ENCODE measurements around the gene KPNB1. TPM values are rescaled to one million over a fixed set of nuclear protein-coding genes. Genes with fewer than 3 reads are reported as not detected.

KPNB1 gene
- total RNA-seq, 2 experiments from 2014 or later, result 589 to 605 TPM

GRCh38 chr17:47728214-47728877, 78.6 kb downstream of the KPNB1 start:
- intact Hi-C loops (cut with micrococcal nuclease), result no loop called here
- Mint-ChIP-seq H3K9me3 (no peaks in the 10 kb centered on the region), H3K36me3 (ENCODE audit: low read depth) (no peaks in the 10 kb centered on the region), H3K27ac (peak overlapping the region; percentile 63), H3K4me1 (ENCODE audit: low read depth) (peaks cover 84% of the 10 kb centered on the region), H3K27me3 (no peaks in the 10 kb centered on the region), H3K4me3 (no peak overlapping the region)
- no peak for ATAC-seq
- DNase-seq, result peak; percentile 34
- TF ChIP-seq, protein P1, sequence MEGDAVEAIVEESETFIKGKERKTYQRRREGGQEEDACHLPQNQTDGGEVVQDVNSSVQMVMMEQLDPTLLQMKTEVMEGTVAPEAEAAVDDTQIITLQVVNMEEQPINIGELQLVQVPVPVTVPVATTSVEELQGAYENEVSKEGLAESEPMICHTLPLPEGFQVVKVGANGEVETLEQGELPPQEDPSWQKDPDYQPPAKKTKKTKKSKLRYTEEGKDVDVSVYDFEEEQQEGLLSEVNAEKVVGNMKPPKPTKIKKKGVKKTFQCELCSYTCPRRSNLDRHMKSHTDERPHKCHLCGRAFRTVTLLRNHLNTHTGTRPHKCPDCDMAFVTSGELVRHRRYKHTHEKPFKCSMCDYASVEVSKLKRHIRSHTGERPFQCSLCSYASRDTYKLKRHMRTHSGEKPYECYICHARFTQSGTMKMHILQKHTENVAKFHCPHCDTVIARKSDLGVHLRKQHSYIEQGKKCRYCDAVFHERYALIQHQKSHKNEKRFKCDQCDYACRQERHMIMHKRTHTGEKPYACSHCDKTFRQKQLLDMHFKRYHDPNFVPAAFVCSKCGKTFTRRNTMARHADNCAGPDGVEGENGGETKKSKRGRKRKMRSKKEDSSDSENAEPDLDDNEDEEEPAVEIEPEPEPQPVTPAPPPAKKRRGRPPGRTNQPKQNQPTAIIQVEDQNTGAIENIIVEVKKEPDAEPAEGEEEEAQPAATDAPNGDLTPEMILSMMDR (IDR thresholded peaks at IDR 0.05), result no peak
- ChIA-PET POLR2A (interaction anchor here (5.4 to 27.1 kb wide), 3 partner anchors 14 to 29 kb away, joined by 23 to 493 read pairs (median 214); partner anchors contain the start of gene TBKBP1), CTCF (interaction anchor here (2.1 to 18.4 kb wide), 3 partner anchors 11 to 29 kb away, joined by 6 to 424 read pairs (median 9); partner anchors contain the start of gene TBKBP1)

DNA sequence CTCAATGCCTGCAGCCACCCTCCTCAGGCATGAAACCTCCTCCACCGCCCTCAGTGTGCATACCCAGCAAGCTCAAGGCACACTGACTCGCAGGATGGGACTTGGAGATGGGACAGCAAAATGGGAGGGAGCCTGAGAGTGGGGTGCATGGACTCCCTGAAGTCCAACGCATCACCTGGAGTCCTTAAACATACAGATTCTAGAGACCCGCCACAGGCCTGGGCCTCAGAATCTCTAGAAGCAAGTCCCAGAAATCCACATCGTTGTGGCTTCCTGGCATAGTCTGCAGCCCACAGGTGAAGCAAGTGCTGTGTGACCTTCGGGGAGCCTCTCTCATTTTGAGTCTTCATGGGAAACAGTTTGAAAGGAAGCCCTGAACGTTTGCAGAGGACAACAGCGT, 79.8 kb downstream of the KPNB1 start:
- Mint-ChIP-seq H3K4me3 (no peak overlapping the region), H3K9me3 (no peaks in the 10 kb centered on the region), H3K27ac (peak overlapping the region; percentile 17), H3K4me1 (ENCODE audit: low read depth) (peaks cover 76% of the 10 kb centered on the region), H3K27me3 (no peaks in the 10 kb centered on the region), H3K36me3 (ENCODE audit: low read depth) (peaks cover 8% of the 10 kb centered on the region)
- TF ChIP-seq, protein P1 (IDR thresholded peaks at IDR 0.05), result no peak
- no peak for ATAC-seq
- ChIA-PET POLR2A (interaction anchor here (5.4 to 27.1 kb wide), 3 partner anchors 12 to 30 kb away, joined by 23 to 493 read pairs (median 214); partner anchors contain the start of gene TBKBP1), CTCF (interaction anchor here (0.7 to 18.4 kb wide), 3 partner anchors 8 to 28 kb away, joined by 3 to 424 read pairs (median 6); partner anchors contain the start of gene TBKBP1)
- intact Hi-C loops (cut with micrococcal nuclease), result no loop called here
- DNase-seq, result peak; percentile 7

DNA sequence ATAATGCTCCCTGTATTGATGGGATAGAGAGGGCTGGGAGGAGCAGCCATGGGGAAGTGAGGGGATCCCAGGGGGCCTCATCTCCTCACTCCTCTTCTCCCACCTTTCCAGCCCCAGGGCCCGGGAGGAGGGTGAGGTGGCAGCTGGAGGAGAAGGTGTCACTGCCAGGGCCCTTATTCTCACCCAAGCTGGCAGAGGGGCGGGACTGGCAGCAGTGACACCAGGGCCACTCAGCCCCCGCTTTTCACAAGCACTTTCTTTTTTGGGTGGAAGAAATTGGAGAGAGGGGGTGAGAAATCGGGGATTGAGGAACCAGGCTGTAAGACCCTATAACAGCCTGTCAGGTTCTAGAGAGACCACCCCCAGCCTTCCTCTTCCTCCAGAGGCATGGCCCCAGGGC, 81.0 kb downstream of the KPNB1 start:
- Mint-ChIP-seq H3K4me3 (no peak overlapping the region), H3K4me1 (ENCODE audit: low read depth) (peaks cover 64% of the 10 kb centered on the region), H3K27me3 (no peaks in the 10 kb centered on the region), H3K27ac (peak overlapping the region; percentile 61), H3K36me3 (ENCODE audit: low read depth) (peaks cover 20% of the 10 kb centered on the region), H3K9me3 (no peaks in the 10 kb centered on the region)
- ChIA-PET CTCF (interaction anchor here (1.0 to 18.4 kb wide), 8 partner anchors 9 to 165 kb away, joined by 3 to 424 read pairs (median 10); partner anchors contain the start of gene TBKBP1), POLR2A (interaction anchor here (0.6 to 27.1 kb wide), 7 partner anchors 9 to 81 kb away, joined by 3 to 493 read pairs (median 18); partner anchors contain the start of genes KPNB1 and TBKBP1)
- ATAC-seq (no peak), DNase-seq (no peak)
- TF ChIP-seq, protein P1 (IDR thresholded peaks at IDR 0.05), result no peak
- intact Hi-C loops (cut with micrococcal nuclease), result loop anchor here (5.0 kb wide), 1 partner anchor 33 kb away; no protein-coding TSS in a partner anchor

GRCh38 chr17:47731396-47731795, 81.7 kb downstream of the KPNB1 start:
- ChIA-PET POLR2A (interaction anchor here (0.6 to 27.1 kb wide), 8 partner anchors 9 to 210 kb away, joined by 3 to 493 read pairs (median 17); partner anchors contain the start of genes KPNB1, PNPO and TBKBP1), CTCF (interaction anchor here (1.0 to 18.4 kb wide), 8 partner anchors 9 to 164 kb away, joined by 3 to 424 read pairs (median 12); partner anchors contain the start of gene TBKBP1)
- DNase-seq (no peak), ATAC-seq (no peak)
- intact Hi-C loops (cut with micrococcal nuclease), result loop anchor here (5.0 kb wide), 1 partner anchor 34 kb away; no protein-coding TSS in a partner anchor
- Mint-ChIP-seq H3K27ac (peak overlapping the region; percentile 61), H3K4me1 (ENCODE audit: low read depth) (peaks cover 59% of the 10 kb centered on the region), H3K36me3 (ENCODE audit: low read depth) (peaks cover 27% of the 10 kb centered on the region), H3K9me3 (no peaks in the 10 kb centered on the region), H3K27me3 (no peaks in the 10 kb centered on the region), H3K4me3 (no peak overlapping the region)
- TF ChIP-seq, protein P1 (IDR thresholded peaks at IDR 0.05), result no peak
